ENCODE data around the gene RPL38. TPM values are rescaled to one million over a fixed set of nuclear protein-coding genes. Genes with fewer than 3 reads are reported as not detected.
"Not testable (repeated sequence)": the region's sequence is repeated elsewhere in the genome, so short reads cannot be mapped to it uniquely, and the experiment has no call there.

The RPL38 gene
- total RNA-seq, 1 donor from 2014 or later = 691 TPM

GRCh38 chr17:74180336-74180735 lies 23.1 kb upstream of the RPL38 start:
- intact Hi-C loops (cut with DNase I) = no loop called here
- ATAC-seq (ENCODE audit: poor library complexity) = no peak
- DNase-seq = no peak

- ATAC-seq (ENCODE audit: poor library complexity) = no peak
- intact Hi-C loops (cut with DNase I) = no loop called here
Measured at GRCh38 chr17:74181341-74181740, 22.1 kb upstream of the RPL38 start.

GRCh38 chr17:74182041-74182723 lies 21.3 kb upstream of the RPL38 start:
- intact Hi-C loops (cut with DNase I) = no loop called here
- ATAC-seq (ENCODE audit: poor library complexity) (no peak), DNase-seq (no peak)

More at GRCh38 chr17:74181341-74181740, 22.1 kb upstream of the RPL38 start:
- no peak for DNase-seq

DNA sequence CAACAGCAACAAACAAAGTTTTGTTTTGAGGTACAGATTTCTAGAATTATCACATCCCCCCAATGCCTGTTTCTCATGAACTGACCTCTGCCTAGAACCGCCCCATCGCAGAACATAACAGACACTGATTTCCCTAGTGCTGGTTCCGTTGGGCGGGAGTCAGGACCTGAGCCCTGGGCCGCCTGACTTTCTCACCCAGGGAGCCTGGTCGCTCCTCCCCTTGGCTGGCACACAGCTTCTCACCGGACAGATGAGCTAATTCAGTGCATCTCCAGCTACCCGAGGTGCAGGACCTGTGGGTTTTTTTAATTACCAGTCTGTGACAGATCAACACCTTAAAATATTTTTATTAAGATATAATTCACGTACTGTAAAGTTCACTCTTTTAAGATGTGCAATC lies 20.1 kb upstream of the RPL38 start:
- intact Hi-C loops (cut with DNase I) = no loop called here
- ATAC-seq (ENCODE audit: poor library complexity) (no peak), DNase-seq (no peak)

DNA sequence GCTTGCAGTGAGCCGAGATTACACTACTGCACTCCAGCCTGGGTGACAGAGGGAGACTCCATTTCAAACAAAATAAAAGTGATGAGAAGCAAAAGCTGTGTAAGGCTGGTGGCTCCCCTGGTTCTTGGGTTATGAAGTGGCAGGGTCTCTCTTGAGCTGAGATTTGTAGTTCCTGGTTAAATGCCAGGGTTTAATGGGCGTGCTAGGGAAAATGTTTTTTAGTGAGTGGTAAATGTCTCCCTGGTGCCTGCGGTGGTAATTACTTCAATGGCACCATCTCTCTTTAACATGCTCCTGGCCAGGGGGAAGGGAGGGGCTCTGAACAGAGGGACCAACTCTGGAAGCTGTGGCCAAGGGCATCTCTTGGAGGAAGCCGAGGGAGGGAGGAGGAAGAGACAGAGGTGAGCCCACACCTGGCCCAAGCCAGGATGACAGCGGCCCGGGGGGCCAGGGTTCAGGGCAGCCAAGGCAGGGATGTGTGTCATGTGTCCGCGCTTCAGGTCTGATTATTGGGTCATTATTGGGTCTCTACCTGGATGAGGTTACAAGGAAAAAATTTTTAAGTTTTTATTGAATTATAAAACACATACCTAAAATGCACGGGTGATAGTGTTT lies 17.8 kb upstream of the RPL38 start:
- ATAC-seq (ENCODE audit: poor library complexity) = no peak
- no peak for DNase-seq
- intact Hi-C loops (cut with DNase I) = no loop called here

DNA sequence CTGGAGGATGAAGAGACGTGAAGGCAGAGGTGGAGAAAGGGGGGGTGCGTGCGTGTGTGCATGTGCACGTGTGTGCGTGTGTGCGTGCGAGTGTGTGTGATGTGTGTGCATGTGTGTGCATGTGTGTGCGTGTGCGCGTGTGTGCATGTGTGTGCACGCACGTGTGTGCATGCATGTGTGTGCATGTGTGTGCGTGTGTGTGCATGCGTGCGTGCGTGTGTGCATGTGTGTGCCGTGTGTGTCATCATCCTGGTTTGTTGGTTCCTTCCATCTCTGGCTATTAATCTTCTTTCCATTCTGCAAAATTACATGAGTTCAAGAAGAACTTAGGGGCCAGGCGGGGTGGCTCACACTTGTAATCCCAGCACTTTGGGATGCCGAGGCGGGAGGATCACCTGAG lies 17.0 kb upstream of the RPL38 start:
- intact Hi-C loops (cut with DNase I) = no loop called here
- ATAC-seq (ENCODE audit: poor library complexity) (no peak), DNase-seq (no peak)

DNA sequence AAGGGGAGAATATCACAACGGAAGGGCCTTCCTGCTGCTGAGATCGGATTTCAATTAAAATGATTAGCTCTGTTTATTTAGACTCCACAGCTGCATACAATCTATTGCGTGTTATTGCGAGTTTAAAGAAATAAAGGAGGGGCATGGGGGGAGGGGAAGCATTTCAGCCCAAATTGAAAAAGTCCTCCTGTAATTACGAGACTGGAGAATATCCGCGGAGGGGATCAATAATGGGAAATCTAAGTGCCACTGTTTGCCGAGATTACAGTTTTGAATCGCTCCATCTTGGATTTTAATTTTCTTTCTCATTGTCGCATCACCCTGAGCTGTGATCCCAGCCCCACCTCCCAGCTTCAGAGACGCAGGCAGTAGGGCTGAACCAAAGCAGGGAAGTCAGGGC lies 15.7 kb upstream of the RPL38 start:
- DNase-seq (no peak), ATAC-seq (ENCODE audit: poor library complexity) (no peak)
- intact Hi-C loops (cut with DNase I) = no loop called here

- ATAC-seq (ENCODE audit: poor library complexity); intact Hi-C loops (cut with DNase I); DNase-seq: not testable (repeated sequence)
Measured at GRCh38 chr17:74188687-74189086, 14.8 kb upstream of the RPL38 start.

- DNase-seq = no peak
- intact Hi-C loops (cut with DNase I) = no loop called here
Measured at GRCh38 chr17:74190154-74190553, 13.3 kb upstream of the RPL38 start.

DNA sequence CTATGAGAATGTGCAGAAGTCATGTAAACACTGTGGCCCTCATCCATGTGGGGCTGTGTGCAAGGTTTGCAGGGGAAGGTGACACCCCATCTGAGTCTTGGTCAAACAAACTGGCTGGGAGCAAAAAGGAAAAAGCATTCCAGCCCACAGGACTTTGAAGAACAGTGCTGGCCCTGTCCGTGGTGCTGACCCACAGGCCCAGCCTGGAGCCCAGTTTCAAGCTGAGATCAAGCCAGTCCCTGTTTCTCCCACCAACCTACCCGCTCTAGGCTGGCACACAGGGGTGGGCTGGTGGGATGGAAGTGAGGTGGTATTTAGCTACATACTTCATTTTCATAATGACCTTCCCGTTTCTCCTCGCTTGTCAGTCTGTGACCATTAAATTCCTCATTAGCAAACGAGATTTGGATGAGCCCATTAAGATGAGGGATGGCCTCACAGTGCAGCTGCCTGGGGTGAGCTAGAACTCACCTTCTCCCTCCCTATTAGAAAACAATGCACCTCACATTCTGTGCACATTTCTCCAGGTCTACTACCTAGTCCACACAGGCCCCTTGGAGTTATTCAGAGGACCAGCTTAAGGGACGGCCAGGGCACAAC lies 12.6 kb upstream of the RPL38 start:
- DNase-seq = no peak
- intact Hi-C loops (cut with DNase I) = no loop called here
- no peak for ATAC-seq (ENCODE audit: poor library complexity)

More at GRCh38 chr17:74190154-74190553, 13.3 kb upstream of the RPL38 start:
- peak; percentile 81 for ATAC-seq (ENCODE audit: poor library complexity)

DNA sequence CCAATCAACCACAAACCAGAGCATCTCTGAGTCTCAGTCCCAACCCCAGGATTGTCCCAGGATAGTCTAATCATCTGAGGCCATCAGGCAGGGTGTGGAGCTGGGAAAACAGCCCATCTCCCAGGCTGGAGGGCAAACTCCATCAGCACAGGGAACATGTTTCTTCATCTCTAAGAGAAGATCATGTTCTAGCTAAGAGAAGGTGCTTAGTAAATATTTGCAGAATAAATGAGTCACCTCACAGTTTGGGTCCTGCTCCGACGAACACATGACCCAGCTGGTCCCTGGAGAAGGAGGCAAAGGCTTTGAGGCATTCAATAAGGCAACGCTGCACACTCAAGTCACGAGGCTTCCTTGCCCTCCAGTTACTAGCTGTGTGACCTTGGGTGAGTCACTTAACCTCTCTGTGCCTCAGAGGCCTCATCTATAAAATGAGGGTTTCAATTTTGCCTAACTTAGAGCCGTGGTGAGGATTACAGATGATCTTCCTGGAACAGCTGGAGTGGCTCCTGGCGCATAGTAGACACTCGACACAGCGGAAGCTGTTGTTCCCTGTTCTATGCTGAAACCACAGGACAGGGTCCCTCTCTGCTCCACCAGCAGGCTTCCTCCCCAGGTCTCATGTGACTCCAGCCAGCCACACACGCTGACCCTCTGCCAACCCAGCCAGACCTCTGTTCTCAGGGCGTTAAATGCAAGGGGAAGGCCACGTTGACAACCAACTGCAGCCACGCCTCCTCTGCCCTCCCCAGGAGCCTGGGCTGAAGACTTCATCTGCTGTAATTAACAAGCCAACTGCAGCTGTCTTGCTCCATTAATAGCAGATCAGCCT lies 10.3 kb upstream of the RPL38 start:
- ATAC-seq (ENCODE audit: poor library complexity) (peak; percentile 73), DNase-seq (peak; percentile 81)
- intact Hi-C loops (cut with DNase I) = no loop called here

GRCh38 chr17:74194682-74195081 lies 8.8 kb upstream of the RPL38 start:
- ATAC-seq (ENCODE audit: poor library complexity) = no peak
- intact Hi-C loops (cut with DNase I) = no loop called here
- no peak for DNase-seq

GRCh38 chr17:74196541-74197317 lies 6.7 kb upstream of the RPL38 start:
- no peak for DNase-seq
- ATAC-seq (ENCODE audit: poor library complexity) = no peak
- intact Hi-C loops (cut with DNase I) = no loop called here

- intact Hi-C loops (cut with DNase I) = no loop called here
Measured at GRCh38 chr17:74197801-74198200, 5.7 kb upstream of the RPL38 start.

GRCh38 chr17:74198694-74199093 lies 4.8 kb upstream of the RPL38 start:
- intact Hi-C loops (cut with DNase I) = no loop called here
- ATAC-seq (ENCODE audit: poor library complexity) (no peak), DNase-seq (no peak)

More at GRCh38 chr17:74197801-74198200, 5.7 kb upstream of the RPL38 start:
- DNase-seq (no peak), ATAC-seq (ENCODE audit: poor library complexity) (no peak)

- ATAC-seq (ENCODE audit: poor library complexity) = peak; percentile 54
- intact Hi-C loops (cut with DNase I) = loop anchor here (10.0 kb wide), 2 partner anchors 155 to 255 kb away; no protein-coding TSS in a partner anchor
- peak; percentile 76 for DNase-seq
Measured at GRCh38 chr17:74199306-74200092, 4.0 kb upstream of the RPL38 start.

GRCh38 chr17:74200112-74200511 lies 3.4 kb upstream of the RPL38 start:
- ATAC-seq (ENCODE audit: poor library complexity) (no peak), DNase-seq (no peak)
- intact Hi-C loops (cut with DNase I) = loop anchor here (10.0 kb wide), 2 partner anchors 155 to 255 kb away; no protein-coding TSS in a partner anchor

DNA sequence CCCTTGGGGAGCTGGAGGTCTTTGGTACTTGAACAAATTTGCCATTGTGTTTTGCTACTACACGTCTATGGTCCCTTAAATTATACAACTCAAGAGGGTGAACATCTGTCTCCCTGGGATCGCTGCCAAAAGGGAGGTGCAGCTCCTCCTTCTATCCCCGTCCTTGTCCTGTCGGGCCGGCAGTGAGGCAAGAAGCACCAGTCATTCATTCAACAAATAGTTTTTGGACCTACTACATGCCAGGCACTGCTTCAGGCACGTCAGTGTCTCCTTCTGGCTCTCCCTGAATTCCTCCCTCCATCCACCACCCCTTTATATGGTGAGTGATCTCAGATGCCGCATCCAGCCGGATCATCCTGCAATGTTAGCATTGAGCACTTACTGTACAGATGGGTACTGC lies 2.2 kb upstream of the RPL38 start:
- intact Hi-C loops (cut with DNase I) = loop anchor here (10.0 kb wide), 2 partner anchors 154 to 254 kb away; no protein-coding TSS in a partner anchor
- ATAC-seq (ENCODE audit: poor library complexity) (no peak), DNase-seq (no peak)

All from Right ventricle myocardium superior (tissue), 1 donor.